GM10266 (cell line): Measurements from ENCODE around the gene ITGAL.

Experiments used
- DNase-seq: peaks from one replicate; pipeline ENCODE4 v3.0.0; 2012; ENCODE audit errors: extremely low spot score
- TF ChIP-seq, protein P1 (sequence below): IDR thresholded peaks from 2 replicates; pipeline ENCODE4 v1.5.1; 2012; ENCODE audit warnings: mild to moderate bottlenecking, low read depth; ENCODE audit not compliant: control insufficient read depth, insufficient read depth; ENCODE audit errors: missing control alignments

Gene ITGAL

DNA sequence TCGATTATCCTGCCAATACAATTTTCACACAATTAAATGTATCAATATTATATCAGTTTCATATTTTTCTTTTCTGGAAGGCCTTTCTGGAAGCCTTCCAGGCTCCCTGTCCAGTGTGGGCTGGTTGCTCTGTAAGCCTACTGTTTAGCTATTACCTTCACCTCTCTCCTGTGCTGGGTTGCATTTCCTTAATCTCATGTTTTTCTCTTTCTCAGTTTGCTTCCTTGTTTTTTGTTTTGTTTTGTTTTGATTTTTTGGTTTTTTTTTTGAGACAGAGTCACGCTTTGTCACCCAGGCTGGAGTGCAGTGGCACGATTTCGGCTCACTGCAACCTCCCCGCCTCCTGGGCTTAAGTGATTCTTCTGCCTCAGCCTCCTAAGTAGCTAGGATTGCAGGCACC, 33.7 kb upstream of the ITGAL start:
- DNase-seq: no peak
- TF ChIP-seq, protein P1, sequence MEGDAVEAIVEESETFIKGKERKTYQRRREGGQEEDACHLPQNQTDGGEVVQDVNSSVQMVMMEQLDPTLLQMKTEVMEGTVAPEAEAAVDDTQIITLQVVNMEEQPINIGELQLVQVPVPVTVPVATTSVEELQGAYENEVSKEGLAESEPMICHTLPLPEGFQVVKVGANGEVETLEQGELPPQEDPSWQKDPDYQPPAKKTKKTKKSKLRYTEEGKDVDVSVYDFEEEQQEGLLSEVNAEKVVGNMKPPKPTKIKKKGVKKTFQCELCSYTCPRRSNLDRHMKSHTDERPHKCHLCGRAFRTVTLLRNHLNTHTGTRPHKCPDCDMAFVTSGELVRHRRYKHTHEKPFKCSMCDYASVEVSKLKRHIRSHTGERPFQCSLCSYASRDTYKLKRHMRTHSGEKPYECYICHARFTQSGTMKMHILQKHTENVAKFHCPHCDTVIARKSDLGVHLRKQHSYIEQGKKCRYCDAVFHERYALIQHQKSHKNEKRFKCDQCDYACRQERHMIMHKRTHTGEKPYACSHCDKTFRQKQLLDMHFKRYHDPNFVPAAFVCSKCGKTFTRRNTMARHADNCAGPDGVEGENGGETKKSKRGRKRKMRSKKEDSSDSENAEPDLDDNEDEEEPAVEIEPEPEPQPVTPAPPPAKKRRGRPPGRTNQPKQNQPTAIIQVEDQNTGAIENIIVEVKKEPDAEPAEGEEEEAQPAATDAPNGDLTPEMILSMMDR: no peak

DNA sequence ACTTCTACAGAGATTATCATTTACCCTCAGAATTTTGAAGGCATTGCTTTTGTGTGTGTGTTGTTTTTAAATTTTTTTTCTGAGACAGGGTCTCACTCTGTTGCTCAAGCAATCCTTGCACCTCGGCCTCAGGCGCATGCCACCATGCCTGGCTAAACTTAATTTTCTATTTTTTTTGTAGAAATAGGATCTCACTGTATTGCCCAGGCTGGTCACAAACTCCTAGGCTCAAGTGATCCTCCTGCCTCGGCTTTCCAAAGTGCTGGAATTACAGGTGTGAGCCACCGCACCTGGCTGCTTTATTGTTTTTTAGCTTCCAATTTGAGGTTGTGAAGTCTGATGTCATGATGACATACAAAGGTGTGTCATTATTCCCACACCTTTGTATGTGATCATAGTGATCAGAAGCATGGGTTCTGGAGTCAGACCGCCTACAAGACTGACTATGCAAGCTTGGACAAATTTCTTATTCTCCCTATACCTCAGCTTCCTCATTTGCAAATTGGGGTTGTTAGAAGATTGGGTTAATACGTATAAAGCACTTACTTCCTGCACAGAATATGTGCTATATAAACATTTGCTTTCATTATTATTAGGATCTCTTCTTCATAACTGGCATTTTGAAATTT, 32.7 kb upstream of the ITGAL start:
- TF ChIP-seq, protein P1: no peak
- no peak for DNase-seq

DNA sequence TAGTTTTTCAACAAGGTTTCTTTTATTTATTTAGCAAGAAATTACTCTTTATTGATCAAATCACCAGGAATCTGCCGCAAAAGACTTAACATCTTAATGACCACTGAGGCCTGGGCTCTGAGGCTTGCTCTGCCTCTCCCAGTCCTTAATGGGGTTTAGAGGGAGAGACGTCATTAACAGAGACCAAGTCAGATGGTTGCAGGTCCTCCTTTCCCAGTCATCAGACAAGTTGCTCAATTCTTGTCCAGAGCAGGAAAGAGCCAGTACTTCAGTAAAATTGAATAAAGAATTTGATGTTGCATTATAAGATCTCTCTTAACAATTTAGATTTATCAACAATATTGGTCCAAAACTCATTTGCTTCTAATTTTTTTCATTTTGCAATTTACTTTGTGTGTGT, 28.9 kb upstream of the ITGAL start:
- TF ChIP-seq, protein P1: no peak
- no peak for DNase-seq

DNA sequence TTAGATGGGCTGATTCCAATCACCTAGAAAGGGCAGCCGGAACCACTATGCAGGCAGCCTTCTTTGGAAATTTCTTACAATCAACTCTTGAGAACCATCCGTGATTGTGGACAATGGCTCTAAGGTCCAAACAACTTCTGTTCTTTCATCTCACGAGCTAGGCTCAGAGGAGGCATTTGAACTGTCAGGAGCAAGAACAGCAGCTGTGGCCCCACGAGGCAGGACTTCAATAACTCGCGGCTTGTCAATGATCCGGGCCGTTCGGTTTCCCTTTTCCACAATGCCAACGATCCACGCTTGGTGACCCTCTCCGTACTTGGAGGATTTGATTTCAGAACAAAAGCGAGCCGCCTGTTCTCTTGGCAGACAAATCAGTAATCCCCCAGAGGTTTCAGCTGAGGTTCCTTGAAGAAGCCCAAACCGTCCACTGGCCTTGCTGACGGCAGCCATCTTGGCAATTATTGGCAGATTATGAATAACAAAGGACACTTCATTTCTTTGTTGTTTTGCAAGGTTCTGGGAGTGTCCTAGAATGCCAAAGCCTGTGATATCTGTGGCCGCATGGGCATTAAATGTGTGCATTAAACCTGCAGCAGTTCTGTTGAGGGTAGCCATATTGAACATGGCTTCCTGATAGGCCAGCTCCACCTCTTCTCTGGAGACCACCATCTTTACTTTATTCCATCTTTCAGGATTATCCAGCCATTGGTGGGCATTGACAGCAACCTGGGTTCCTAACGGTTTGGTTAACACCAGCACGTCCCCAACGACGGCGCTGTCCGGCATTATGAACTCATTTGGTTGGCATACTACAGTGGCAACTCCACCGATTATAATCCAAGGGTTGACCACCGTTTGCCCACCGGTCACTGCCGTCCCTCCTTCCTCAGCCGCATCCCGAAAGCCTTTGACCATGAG, 28.1 kb upstream of the ITGAL start:
- TF ChIP-seq, protein P1: no peak

DNA sequence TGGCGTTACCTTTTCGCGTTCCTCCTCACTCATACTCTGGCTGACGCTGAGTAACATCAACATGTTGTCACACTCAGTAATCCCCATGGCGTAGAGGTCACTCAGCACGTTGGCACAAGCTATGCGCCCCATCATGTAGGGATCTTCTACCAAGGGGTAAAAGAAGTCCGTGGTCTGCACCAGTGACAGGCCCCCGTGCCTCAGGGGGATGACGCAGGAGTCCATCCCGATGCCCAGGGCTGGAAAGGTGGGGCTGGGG, 27.5 kb upstream of the ITGAL start:
- DNase-seq: no peak
- TF ChIP-seq, protein P1: no peak

More for the DNA sequence above, 28.1 kb upstream of the ITGAL start:
- no peak for DNase-seq

DNA sequence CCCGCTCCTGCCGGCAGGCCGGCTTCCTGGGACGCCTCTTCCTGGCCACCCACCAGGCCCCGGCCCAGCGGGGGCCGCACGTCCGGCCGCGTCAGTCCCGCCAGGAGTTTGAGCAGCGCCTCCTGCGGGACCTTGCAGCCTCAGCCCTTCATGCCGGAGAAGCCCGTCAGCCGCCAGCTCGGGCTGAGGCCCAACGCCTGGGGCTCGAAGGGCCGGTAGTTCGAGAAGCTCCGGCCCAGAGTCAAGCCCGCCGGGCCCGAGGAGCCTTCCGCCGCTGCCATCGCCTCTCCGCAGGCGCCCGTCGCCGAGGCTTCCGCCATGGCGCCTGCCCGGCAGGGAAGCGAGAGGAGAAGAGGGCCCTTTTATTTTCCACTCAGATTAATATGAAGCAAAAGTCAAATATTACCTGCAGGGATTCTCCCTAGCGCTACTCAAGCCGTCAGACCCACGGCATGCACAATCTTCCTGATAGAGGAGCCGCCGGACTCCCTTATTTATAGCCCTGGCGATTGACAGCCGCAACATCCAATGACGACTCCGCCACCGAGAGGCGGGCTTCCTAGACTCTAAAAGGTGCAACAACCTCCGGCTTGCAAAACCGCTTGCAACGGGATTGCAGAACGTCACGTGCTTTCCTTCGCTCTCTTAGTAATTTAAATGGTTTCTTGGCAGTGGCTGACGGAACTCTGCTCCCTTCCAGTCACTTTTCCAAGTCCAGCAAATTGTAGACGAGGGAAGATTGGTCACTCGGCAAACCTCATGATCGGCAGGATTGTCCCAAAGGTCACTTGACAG, 26.9 kb upstream of the ITGAL start, which contains the start of gene SEPHS2:
Gene SEPHS2, minus strand, starts transcription at position 467 of the 795 bp plus-strand sequence. Its CDS starts 147 bp downstream, at position 320.
- peak; percentile 95 for DNase-seq
- TF ChIP-seq, protein P1: peak; percentile 58
